Measurements from ENCODE around the gene MSRB2.

The MSRB2 gene

GRCh38 chr10:23156447-23157150, 61.2 kb downstream of the MSRB2 start:
- H3K4me3 ChIP-seq (ENCODE audit: low read depth, low read length), result no peak overlapping the region
- TF ChIP-seq, protein P1, sequence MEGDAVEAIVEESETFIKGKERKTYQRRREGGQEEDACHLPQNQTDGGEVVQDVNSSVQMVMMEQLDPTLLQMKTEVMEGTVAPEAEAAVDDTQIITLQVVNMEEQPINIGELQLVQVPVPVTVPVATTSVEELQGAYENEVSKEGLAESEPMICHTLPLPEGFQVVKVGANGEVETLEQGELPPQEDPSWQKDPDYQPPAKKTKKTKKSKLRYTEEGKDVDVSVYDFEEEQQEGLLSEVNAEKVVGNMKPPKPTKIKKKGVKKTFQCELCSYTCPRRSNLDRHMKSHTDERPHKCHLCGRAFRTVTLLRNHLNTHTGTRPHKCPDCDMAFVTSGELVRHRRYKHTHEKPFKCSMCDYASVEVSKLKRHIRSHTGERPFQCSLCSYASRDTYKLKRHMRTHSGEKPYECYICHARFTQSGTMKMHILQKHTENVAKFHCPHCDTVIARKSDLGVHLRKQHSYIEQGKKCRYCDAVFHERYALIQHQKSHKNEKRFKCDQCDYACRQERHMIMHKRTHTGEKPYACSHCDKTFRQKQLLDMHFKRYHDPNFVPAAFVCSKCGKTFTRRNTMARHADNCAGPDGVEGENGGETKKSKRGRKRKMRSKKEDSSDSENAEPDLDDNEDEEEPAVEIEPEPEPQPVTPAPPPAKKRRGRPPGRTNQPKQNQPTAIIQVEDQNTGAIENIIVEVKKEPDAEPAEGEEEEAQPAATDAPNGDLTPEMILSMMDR (IDR thresholded peaks at IDR 0.05; ENCODE audit: borderline replicate concordance, insufficient read depth, low read depth, low read length), result no peak

DNA sequence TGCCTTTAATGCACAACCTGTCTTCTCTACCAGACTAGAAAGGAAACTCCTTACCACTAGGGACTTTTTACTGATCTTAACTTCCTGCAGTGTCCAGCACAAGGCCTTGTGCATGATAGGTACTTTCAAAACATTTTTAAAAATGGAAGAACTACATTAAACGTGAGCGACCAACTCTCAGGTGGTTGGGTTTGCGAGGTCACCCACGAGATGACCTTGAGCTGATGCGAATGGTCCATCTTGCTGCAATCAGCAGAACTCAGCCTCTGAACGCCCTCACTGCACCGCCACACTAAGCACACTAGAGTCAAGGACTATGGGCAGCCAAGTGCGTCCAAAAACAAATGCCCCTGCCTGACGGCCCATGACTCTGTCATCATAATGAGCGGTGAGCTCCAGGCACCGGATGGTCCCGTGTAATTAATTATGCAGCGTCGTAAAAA, 61.9 kb downstream of the MSRB2 start:
- H3K4me3 ChIP-seq (ENCODE audit: low read depth, low read length), result no peak overlapping the region
- TF ChIP-seq, protein P1 (IDR thresholded peaks at IDR 0.05; ENCODE audit: borderline replicate concordance, insufficient read depth, low read depth, low read length), result no peak

DNA sequence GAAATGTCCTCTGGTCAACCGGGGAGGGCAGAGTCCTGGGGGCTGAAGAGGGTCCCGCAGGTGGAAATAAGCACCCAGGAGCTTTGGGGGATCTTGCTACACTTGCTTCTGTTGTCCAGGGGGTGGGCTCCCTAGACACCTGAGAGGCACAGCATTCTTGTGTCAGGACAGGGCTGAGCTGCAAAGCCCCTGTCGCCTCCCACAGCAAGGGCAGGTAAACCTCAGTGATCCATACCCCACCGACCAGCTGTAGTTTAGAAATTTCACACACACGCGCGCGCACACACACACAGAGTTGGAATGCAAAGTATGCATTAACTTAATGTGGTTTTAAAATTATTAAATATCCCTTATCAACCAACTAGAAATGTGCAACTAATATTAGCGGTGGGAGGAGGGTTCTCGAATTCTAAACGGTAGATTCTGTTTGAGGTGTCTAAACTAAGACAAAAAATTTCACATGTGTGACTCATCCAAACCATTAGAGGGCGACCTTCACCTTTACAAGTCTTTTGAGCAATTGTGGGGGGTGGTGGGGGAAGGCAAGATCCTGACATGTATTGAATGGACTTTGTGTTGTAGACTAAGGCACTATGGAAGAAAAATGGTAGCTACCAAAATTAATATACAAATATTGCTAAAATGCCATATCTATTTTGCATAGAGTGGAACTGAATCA, 62.5 kb downstream of the MSRB2 start:
- TF ChIP-seq, protein P1 (IDR thresholded peaks at IDR 0.05; ENCODE audit: borderline replicate concordance, insufficient read depth, low read depth, low read length), result peak; percentile 52; the same call in 1 of the 2 replicates
- no peak overlapping the region for H3K4me3 ChIP-seq (ENCODE audit: low read depth, low read length)

GRCh38 chr10:23158370-23158769, 63.0 kb downstream of the MSRB2 start:
- TF ChIP-seq, protein P1 (IDR thresholded peaks at IDR 0.05; ENCODE audit: borderline replicate concordance, insufficient read depth, low read depth, low read length), result peak; percentile 77
- no peak overlapping the region for H3K4me3 ChIP-seq (ENCODE audit: low read depth, low read length)

DNA sequence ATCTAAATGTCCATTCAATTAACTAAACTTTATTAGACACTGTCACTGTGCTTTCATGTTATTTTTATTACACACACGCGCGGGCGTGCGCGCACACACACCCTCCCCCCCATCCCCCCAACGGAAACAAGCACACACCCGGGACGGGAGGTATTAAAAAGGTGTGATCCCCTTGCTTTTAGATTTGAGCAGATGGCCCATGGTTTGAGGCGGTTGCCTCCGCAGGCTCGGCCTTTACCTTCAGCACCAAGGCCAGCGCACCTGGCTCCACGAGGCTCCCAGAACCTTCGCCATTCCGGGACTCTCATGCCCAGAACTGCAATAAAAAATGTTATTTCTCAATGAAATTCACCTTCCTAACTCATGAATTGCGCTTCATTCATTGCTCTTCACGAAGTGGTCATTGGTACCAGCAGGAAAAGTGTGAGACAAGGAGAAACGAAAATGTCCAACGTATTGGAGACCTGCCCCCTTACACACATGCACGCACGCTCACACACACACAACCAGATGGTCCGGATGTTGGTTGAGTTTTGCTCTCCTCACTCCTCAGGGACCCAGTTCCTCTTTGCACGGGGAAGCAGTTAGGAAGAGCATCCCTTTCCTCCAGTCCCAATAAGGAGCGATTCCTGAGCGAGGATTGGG, 76.0 kb downstream of the MSRB2 start:
- H3K4me3 ChIP-seq (ENCODE audit: low read depth, low read length), result no peak overlapping the region
- TF ChIP-seq, protein P1 (IDR thresholded peaks at IDR 0.05; ENCODE audit: borderline replicate concordance, insufficient read depth, low read depth, low read length), result no peak

All from GM12875 (cell line).